ENCODE measurements around the gene ACSF3.
"Not testable (repeated sequence)": the region's sequence is repeated elsewhere in the genome, so short reads cannot be mapped to it uniquely, and the experiment has no call there.

Gene ACSF3

GRCh38 chr16:89150090-89150835, 56.6 kb downstream of the ACSF3 start:
- no peak for DNase-seq

- DNase-seq: no peak
Measured at GRCh38 chr16:89150981-89151380, 57.3 kb downstream of the ACSF3 start.

GRCh38 chr16:89152831-89153700, 59.4 kb downstream of the ACSF3 start:
- DNase-seq: no peak

DNA sequence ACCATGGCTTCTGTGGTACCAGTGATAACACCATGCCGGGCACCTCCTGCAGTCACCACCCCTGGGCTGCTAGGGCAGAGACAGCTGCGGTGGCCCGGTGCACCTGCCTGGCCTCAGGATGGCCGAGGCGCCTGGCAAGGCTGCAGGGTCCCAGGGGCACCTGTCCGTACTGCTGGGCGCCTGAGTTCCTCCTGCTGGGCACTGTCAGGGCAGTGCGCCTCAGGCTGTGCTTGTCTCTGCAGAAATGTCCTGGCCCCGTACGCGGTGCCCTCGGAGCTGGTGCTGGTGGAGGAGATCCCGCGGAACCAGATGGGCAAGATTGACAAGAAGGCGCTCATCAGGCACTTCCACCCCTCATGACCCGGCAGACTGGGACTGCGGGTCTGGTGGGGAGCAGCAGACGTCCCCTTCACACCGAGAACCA, 60.2 kb downstream of the ACSF3 start:
- DNase-seq: no peak

- no peak for DNase-seq
Measured at GRCh38 chr16:89154390-89155183, 60.9 kb downstream of the ACSF3 start.

DNA sequence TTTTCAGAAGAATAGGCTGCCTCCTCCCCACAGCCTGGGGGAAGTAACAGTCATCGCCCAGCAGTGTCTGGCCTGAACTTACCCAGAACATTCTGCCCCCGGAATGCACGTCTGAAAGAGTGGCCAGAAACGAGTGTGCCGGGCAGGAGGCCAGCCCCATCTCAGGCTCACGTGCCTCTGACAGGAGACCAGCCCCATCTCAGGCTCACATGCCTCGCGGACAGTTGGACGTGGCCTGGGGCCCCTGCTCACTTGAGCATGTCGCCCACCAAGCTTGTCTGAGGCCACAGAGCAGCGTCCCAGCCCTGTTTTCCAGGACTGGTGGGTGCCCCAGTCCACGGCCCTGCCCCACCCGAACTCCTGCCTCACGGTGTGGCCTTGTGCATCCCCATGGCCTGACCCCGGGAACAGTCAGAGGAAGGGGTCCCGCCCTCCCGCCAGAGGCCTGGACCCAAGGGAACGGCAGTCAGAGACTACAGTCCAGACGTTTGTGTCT, 61.6 kb downstream of the ACSF3 start:
- DNase-seq: no peak

- DNase-seq: no peak
Measured at GRCh38 chr16:89155851-89156739, 62.4 kb downstream of the ACSF3 start.

GRCh38 chr16:89156740-89157645, 63.3 kb downstream of the ACSF3 start:
- DNase-seq: no peak

- DNase-seq: no peak
Measured at GRCh38 chr16:89157778-89158177, 64.1 kb downstream of the ACSF3 start.

DNA sequence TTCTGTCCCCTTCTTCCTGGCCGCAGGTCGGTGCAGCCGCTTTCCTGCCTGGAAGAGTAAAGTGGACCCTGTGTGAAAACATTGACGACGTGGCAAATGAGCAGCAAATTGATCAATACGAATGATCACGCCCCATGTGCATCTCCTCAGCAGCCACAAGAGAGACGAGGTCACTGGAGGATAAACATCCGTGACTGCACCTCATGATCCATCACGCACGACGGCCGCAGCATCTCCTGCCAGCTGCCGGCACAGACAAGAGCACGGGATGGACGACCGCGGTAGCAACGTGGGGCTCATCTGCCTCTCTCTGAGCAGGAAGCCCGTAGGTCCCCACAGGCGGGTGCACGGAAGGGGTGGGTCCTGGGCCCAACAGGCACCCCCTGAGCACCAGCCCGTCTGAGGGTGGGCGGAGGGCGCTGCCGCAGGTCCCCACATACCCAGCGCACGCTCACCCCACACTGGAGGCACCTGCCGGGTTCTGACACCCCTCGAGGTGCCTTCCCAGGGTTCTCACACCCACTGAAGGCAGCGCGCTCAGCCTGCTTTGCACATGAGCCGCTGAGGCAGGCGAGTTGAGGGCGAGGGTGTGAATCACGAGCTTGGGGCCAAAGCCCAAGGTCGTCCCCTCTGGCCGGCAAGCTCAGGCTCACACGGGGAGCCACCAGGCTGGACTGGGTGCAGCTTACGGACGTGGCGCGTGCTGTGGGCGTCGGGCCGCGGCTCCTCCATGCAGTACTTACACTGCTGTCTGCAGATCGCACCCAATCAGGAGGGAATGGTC, 65.6 kb downstream of the ACSF3 start:
- DNase-seq: no peak

GRCh38 chr16:89159850-89160354, 66.2 kb downstream of the ACSF3 start:
- no peak for DNase-seq

DNA sequence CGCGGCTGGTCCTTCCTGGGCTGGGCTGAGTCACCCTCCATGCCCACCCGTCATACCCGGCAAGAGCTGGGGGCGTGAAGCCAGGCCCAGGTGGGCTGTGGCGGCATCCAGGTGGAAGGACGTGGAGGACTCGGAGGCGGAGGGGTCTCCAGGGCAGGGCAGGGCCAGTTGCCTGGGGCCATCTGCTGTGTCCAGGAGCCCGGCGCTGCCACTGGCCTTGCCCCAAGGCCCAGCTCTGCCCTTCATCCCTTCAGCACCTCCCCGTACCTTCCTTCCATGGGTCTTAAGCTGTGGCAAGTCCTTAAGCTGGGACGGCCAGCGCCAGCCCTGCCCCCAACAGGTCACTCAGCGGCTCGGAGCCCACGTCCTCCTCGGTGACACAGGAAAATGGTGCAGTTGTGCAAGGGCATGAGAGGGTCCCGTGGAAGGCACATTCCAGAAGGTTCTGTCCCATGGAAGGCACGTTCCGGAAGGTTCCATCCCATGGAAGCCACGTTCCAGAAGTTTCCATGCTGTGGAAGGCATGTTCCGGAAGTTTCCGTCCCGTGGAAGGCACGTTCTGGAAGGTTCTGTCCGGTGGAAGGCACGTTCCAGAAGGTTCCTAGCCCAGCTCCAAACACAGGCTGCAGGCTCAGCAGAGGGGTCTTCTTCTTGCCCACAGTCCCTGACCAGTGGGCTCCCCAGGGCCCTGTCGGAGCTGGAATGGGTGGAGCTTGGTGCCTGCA, 67.5 kb downstream of the ACSF3 start:
- DNase-seq: no peak

DNA sequence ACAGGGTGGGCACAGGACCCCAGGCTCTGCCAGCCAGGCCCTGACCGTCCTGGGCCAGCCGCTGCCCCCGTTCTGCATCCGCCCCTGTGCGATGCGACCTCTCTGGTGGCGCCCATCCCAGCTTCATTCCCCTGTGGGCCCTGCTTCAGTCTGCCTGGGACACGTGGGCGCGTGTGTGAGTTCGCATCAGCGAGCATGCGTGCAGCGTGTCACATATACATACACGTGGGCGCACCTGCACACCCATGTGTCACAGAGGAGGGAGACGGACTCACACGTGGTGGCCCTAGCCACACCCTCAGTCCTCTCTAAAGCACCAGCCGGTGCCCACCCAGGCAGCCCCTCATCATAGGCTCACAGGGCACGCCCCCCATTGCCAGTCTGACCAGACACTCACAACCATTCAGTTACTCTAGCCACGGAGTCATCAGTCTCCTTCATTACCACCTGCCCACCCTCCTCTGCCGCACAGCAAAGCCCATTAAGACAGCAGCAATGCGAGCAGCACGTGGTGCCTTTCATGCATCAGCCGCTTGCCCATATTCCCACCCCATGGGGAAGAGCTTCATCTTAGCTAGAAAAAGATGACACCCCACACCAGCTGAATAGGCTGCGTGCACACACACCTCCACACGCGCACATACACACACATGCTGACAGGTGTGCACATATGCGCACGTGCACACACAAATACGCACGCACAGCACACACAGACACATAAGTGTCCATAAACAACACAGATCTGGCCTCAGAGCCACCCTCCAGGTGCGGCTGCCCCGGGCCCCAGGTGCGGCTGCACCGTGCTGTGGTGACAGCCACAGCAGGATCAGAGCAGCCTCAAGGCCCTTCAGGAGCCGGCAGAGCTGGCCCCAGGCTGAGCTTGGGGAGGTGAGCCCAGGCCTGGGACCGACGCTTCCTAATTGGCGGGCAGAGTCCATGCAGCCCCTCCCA, 68.4 kb downstream of the ACSF3 start:
- no peak for DNase-seq

- DNase-seq: no peak
Measured at GRCh38 chr16:89163297-89163696, 69.6 kb downstream of the ACSF3 start.

GRCh38 chr16:89164436-89164835, 70.8 kb downstream of the ACSF3 start:
- no peak for DNase-seq

DNA sequence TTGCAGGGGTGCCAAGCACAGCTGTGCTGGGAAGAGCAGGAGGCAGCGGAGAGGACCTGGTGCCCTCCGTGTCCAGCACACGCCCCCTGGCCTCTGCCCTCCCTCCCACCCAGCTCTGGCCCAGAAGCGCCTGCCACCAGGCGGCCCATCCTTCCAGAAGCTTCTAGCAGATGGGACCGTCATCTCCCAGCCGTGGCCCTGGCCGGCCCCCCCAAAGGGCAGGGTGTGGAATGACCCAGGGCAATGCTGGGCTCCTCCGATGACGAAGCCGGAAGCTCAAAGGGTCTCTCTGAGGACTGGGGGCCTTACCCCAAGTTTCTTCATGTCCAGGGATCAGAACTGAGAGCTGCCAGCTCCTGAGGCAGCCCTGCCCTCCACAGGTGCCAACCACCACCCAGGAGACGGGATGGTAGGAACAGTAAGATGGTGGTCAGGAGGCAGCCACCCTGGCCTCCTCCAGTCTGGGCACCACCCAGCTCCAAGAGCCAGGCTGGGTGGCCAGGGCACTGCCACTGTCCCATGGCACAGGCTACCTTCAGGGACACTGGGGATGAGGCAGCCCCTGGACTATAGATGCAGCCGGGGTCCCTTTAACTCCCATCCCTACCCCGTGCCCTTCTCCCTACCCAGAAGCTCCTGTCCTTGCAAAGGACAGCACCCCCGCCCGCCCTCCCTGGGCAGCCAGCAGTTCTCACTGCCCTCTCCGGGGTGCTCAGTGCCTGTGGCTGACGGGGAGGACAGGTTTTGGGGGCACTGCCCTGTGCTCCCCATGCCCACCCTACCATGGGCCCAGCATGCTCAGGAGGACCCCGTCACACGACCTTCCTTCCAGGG, 71.4 kb downstream of the ACSF3 start:
- DNase-seq: no peak

DNA sequence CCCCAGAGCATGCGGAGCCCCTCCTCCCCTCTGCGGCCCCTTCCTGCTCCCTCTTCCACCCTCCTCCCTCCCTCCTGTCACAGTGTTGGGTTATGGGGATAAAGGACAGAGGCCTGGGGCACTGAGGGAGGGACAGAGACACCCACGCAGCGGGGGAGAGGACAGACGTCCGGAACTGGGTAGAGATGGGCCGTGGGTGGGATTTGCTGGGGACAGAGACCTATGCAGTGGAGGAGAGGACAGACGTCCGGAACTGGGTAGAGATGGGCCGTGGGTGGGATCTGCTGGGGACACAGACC, 72.0 kb downstream of the ACSF3 start:
- not testable (repeated sequence) for DNase-seq
